Stimulated activated CD8-positive, alpha-beta memory T cell treated with anti-CD3 and anti-CD28 coated beads, Interleukin-7, amount 100 ng/mL, for 1 hour (primary cell): ENCODE measurements around the gene CADM1.

Experiments used
- DNase-seq, 2 donors: peaks; one replicate each; pipeline ENCODE4 v3.0.0-alpha.2; 2020; ENCODE audit warnings: low read depth in 2 of 2

Gene CADM1

DNA sequence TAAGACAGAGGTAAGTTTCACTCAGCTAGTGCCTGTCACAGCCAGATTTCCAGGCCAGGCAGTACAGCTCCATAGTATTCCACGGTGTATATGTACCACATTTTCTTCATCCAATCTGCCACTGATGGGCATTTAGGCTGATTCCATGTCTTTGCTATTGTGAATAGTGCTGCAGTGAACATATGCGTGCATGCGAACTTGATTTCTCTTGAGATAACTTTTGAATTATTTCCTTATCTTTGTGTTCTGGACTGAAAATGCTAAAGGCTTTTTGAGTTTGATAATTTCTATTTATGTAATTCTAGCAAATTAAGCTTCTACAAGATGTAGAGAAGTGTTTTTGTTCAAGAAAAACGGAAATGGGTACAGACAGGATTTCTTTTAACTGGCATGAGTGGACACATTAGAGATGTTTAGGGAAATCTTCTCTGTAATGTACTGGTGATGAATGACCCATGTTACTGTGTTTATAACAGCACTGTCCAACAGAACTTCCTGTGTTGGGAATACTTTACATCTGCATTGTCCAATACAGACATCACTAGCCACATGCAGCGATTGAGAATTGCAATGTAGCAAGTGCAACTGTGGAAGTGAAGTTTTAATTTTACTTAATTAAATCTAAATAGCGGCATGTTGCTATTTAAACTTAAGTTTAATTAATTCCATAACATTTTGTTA lies 151.3 kb downstream of the CADM1 start:
- no peak for DNase-seq

DNA sequence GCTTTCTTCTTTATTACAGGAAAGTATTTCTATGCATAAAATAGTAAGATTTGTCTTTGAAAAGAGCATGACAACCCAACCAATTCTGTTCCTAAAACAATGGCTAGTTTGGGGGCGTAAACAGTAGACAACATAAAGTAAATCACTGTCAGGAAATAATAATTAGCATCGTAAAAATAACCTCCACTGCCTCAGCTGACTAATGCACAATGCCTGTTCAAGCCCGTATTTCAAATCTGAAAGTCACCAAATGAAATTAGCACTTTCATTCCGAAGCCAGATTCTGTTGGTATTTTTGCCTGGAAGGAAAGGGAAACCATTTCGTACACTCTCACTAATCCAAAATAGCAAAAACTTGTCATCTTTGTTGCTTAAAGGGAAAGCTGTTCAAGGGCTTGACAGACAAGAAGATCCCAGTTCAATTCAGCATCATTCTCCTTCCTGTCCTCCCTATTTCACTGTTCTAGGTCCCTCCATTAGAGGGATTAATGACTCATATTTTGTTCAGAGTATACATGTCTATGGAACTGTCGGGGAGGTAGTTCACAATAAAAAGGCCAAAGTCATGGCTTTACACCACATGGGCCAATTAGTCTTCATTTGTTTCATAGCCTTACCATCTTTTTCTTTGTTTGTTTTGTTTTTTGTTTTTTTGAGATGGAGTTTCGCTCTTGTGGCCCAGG lies 154.7 kb downstream of the CADM1 start:
- no peak for DNase-seq

DNA sequence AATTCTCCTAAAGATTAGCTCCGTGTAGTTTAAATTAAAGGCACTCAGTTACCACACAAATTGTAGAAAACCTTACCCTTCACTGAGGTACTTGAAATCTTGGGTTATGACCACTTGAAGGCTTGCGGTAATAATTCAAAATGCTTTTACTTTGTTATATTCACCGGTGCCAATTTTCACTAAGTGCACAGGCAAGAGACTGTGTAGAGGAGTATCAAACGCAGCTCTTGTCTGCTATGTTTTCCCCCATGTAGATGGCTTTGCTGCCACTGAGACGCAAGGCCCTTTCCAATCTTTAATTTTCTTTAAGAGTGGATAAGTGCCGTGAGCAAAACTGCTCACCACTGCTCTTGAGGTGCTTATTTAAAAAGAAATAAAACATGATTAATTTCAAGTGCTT lies 155.8 kb downstream of the CADM1 start:
- no peak for DNase-seq

DNA sequence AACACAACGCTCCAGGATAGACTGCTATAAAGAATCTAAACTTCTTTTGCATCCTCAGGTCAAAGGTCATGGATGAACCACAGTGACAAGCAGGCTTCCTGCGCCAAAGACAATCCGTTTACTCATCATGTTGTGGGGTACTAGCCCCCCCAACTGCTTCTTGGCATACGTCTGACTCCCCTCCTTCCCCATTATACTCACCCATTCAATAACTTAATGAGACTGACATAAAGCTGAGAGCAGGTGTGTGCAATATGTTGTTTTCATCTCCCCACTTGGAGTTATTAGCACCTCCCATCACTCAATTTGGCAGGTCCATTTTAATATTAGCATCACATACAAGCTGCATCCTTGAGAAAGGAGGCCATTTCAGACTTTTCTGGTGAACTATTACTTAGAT lies 157.1 kb downstream of the CADM1 start:
- DNase-seq: no peak

DNA sequence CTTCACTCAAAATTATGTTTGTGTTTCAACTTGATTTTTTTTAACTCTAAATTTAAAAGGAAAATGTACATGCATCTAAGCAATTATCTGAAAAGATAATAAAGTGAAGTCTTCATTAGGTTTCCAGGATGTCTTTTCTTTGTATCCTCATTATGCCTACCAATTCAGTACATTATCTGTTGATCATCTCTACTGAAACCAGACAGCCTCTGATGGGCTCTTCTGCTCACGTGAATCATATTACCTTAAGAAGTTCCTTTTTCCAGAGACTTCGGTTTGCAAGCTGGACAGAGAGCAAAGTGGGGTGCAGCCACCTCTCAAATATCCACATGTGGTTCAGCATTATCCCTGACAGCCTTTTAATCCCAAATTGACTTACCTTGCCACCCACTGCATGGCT lies 158.4 kb downstream of the CADM1 start:
- no peak for DNase-seq

DNA sequence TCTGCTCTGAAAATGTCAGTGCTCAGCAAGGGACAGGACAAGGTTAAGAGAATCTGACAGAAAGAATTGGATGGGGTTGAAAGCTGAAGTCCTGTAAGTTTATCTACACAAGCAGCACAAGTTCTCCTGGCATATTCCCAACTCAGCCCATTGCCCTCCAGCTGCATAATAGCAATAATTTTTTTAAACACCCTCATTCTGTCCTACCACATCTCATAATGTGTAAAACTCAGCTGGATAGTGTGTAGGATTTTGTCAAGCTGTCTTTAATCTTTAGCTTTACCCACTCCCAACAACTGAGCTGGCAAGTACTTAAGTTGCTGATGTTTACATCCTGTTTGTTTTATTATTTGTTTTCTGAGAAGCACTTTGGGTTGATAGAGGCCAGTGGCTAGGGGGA lies 158.9 kb downstream of the CADM1 start:
- DNase-seq: no peak

DNA sequence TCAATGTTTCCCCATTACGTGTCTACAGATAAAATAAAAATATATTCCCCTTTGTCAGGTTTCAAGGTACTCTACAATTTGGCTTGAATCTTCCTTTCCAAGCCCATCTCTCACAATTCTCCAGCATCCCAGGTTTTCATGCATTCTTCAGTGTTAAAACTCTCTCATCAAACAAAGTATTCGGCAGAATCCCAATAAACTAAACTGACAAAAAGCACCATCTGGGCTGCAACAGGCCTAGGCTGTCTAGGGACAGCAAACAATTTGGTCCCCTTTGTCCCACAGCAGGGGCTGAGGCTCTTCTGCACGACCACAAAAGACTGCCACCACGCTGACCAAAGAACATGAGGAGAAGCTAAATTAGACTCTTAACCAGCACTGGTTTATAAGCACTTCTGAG lies 159.4 kb downstream of the CADM1 start:
- no peak for DNase-seq

DNA sequence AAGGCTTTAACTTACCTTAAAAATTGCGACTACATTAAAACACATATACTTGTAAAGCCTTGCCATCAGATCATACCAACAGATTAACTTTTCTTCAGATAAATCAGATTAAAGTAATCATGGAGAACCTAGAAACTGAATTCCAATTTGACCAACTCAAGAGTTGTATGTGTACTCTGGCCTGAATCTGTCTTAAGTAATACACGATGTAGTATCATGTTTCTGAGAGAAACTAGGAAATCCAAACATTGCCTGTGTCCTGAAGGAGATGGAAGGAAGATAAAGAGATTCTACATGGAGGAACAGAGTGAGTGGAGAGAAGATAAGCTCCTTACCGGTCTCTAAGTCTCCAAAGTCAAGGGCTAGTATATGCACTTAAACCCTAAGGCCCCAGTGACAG lies 162.1 kb downstream of the CADM1 start:
- DNase-seq: no peak

DNA sequence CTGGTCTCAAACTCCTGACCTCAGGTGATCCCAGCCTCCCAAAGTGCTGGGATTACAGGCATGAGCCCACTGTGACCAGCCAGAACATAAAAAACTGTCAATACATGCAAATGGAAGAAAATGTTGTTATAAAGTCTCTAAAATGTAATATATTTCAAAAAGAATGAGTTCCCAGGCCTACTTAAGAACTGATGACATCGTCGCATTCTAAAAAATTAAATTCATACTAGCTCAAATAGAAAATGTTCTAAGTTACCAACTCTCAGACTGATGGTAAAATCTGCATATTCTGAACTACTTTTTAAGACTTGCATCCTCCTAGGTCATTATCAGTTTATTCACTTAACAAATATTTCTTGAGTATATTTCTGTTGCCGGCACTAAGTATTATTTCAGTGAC lies 163.3 kb downstream of the CADM1 start:
- DNase-seq: no peak

DNA sequence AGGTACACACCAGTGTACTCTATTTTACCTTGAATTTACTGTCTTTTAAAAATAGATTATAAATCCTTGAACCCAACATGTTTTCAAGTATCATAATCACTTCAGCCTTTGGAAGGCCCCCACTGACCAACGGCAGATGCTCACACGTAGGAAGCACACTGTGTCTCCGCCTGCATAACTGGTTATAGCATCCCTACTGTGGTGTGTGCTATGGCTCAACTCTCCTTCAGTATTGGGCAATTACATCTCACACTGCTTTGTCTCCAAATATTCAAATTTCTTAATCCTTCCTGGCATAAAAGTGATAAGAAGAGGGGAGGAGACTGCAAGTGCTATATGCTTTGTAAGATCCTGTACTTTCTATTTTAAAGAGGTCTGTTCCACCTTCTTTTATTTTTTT lies 165.7 kb downstream of the CADM1 start:
- no peak for DNase-seq

DNA sequence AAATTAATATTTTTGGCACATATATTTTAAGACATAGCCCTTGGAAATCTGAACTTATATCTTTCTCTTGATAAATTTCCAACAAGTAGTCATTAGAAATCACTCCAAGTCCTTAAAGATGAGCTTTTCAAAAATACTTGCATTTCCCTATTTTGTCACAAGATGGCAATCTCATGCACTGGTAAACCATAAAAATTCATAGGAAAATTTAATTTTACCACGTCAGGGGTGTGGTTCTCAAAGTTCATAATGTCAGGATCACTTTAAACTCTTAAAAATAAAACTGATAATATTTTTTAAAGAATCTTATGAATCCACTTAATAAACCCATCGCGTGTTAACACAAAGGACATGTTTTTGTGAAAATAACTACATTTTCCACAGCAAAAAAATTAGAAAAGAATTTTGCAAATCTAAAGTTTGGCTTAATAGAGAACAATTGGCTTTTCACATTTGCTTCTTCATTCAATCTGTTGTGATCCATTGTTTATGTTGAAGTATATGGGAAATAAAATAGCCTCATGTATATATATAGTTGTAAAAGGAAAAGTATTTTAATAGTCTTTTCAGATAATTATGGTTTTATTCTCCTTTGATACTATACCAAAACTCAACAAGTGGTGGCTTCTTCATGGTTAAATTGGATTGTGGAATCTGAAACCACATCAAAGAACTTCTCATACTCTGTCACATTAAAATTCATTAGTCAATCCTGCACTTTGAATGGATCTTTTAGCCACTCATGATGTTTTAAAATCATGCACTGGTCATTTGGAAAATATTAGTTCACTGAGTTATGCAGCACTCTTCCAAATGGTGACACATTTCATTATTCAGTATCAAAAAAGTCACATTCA lies 169.1 kb downstream of the CADM1 start:
- DNase-seq: no peak

DNA sequence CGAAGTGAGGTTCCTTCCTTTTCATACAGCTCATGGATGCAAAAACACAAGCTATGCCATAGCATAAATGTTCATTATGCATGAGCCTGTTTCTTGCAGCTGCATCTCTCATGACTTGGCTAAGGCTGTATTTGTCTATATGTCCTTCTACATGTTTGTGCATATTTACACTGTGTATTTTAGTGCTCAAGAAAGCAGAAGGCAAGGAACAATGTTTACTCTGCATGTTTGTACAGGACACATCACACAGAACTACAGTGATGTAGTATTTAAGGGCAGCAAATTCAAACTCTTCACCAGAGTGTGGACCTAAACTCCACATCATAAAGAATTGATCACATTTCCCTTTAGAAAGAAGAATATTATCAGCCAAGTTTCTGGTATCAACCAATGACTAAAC lies 170.3 kb downstream of the CADM1 start:
- no peak for DNase-seq

DNA sequence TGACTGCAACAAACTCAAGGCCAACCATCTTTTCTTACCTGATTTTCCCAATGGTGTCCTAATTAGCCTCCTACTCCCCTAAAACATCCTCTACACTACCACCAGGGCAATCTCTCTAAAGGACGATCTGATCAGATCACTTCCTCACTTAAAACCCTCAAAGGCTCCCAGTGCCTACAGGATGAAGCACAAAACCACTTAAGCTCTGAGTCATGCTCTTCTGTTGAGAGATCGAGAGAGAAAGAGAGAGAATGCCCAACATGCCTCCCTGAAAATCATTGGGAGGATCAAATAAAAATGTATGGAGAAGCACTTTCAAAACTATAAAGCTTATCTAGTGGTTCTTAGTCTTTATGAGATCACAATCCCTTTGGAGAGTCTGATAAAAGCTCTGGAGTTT lies 171.1 kb downstream of the CADM1 start:
- DNase-seq: no peak

DNA sequence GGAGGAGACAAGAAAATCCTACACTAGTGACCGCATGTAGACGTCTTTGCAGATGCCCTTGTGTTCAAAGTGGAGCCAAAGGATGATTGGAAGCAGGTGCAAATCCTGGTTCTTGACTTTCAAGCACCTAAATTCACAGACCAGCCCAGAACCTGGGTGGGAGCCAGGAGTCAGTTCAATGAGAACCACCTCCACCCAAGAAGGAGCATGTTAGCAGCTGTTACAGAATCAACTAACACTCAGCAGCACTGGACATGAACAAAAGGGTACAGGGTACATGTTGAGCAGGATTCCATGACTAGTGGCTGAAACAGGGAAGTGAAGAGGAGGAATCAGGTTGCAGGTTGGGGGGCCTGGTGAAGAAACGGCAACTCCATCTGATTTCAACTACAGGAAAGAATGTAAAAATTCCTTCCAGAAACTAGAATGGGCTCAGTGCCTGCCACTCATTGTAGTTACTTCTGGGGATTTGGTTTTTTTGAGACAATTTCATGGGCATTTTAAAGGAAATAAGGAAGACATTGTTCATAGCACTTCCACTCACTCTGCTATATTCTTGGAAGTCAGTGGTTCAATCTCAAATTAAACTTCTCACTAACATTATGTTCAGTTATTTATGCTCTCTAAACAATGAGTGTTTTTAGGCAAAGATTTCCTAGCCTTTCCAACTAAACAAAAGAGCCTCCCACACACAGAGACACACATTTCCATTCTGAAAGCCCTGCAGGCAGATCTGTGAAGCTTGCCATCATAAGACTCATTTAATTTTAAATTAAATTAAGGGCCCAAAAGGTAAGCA lies 173.3 kb downstream of the CADM1 start:
- DNase-seq: no peak

DNA sequence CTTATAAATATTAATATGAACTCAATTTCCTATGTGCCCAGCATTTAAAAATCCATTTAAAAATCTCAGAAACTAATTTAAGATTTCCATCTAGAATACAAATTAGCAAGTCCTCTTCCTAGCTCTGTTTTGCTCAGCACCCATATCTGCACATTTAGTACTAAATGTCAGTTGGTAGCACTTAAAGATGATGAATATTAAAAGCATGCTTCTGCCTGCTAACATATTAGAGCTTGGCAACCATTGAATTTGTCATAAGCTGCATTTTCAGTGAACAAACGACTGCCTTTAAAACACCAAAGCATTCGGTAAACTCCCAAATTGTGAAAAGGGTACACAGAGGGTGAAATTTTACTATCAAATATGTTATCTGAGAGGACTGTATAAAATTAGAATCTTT lies 177.7 kb downstream of the CADM1 start:
- DNase-seq: no peak

DNA sequence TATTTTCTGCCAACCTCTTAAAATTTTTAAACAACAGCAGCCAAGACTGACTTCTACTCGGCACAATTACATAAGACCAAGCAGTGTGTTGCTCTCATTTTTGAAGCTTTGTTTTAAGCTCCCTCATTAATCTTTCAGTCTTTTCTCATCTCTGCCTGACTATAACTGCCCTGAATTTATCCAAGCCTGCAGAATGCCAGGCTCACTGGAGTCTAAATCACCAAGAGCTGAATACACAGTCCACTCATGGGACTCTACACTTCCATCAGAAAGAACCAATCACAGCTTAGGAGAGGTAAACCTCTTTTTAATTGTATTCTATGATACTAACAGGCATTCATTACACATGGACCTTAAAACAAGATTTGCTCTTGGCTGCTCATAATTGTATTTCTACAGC lies 178.7 kb downstream of the CADM1 start:
- no peak for DNase-seq

DNA sequence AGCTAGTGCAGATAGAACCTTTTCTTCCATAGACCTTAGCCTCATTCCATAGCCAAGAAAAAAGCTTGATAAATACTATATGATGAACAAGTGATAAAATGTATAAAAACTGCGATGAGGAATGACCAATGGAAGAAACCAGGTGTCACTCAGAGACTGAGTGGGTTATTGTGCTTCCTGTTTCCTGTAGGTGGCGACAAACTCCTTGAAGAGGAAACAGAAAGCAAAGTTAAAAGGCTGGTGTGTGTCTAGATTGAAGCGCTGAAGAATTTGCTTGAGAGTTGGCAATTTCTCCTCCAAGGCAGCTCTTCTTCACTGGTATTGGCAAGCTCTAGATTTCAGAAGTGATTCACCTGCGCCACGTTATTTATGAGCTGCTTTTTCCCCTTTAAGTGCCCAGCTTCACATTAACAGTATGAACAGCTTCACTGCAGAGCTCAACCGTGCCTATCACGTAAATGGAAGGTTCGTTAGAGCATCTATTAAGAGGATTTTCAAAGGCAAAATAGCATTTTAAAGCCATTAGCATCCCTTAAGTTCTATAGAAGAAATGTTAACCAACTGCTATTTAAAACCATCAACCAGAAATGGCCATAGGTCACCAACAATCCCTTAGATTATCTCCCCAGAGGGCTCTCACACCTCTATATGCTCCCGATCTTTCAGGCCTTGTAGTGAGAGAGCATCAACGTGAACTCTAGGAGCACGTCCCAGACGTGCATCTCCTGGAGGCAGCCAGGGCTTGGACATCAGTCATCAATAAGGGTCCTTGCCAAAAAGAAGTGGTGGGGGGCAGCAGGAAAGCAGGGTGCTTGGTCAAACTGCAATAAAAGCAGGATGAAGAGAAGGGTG lies 179.4 kb downstream of the CADM1 start:
- no peak for DNase-seq

DNA sequence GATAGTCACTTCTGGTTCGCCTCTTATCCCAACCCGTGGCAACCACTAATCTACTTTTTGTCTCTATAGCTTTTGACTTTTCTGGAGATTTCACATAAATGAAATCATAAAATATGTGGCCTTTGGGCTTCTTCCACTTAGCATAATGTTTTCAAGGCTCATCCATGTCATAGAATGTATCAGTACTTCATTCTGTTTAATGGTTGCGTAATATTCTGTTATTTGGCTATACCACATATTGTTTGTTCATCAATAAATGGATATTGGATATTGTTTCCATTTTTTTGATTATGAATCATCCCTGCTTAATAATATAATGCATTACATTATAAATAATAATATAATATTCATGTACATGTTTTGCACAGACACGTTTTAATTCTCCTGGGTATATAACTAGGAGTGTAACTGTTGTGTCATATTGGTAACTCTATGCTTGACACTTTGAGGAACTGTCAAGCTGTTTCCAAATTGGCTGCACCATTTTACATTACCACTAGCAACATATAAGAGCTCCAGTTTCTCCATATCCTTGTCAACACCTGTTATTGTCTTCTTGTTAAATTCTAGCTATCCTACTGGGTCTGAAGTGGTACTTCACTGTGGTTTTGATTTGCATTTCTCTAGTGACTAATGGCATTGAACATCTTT lies 181.5 kb downstream of the CADM1 start:
- no peak for DNase-seq

DNA sequence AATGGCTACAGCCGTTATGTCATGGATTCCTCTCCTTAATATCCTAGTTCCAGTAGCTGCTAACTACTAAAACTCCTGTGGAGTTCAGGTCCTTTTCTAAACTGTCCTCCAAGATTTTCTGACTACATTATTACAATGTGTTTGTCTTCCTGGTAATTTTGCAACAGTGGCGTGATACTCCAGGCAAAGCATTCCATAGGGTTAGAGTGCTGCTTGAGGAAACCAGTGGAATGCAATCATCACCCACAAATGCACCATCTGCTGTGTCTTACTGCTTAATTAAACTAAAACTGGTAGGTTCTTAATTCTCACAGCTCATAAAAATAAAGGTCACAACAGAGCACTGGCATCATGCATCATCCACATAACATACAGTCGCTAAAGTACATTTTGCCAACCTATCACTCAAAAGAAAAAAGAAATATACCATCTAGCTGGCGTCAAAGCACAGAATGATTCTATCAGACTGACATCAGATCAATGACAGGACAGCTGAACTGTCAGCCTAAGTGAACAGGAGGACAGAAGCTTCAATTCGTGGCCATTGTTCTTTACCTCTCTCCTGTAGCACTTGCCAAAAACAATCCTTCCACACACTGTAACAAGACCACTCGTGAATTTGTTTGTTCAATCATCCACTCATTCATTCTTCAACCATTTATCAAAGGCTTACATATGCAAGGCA lies 182.5 kb downstream of the CADM1 start:
- DNase-seq: no peak
